Measurements from ENCODE around the gene TSPOAP1. TPM values are rescaled to one million over a fixed set of nuclear protein-coding genes. Genes with fewer than 3 reads are reported as not detected.

TSPOAP1 gene
- total RNA-seq, result 1.3 TPM
- long read RNA-seq, result 0 reads

GRCh38 chr17:58328195-58329034 lies at the start of gene TSPOAP1:
Gene TSPOAP1, minus strand, starts transcription at chr17:58328795. Its CDS starts 875 bp downstream, at chr17:58327920.
- no peak for DNase-seq (ENCODE audit: low spot score)

- no peak for DNase-seq (ENCODE audit: low spot score)
These were observed 49.1 kb upstream of the TSPOAP1 start for GRCh38 chr17:58377661-58378060.

- no peak for DNase-seq (ENCODE audit: low spot score)
These were observed 48.6 kb upstream of the TSPOAP1 start for GRCh38 chr17:58377093-58377601.

GRCh38 chr17:58376472-58377000 lies 47.9 kb upstream of the TSPOAP1 start:
- DNase-seq (ENCODE audit: low spot score), result no peak

- no peak for DNase-seq (ENCODE audit: low spot score)
These were observed 47.2 kb upstream of the TSPOAP1 start for GRCh38 chr17:58375811-58376210.

- DNase-seq (ENCODE audit: low spot score), result no peak
These were observed 46.7 kb upstream of the TSPOAP1 start for GRCh38 chr17:58375256-58375655.

GRCh38 chr17:58373923-58374322 lies 45.3 kb upstream of the TSPOAP1 start:
- DNase-seq (ENCODE audit: low spot score), result no peak

- DNase-seq (ENCODE audit: low spot score), result no peak
These were observed 44.4 kb upstream of the TSPOAP1 start for GRCh38 chr17:58373003-58373402.

GRCh38 chr17:58371300-58371950 lies 42.8 kb upstream of the TSPOAP1 start:
- no peak for DNase-seq (ENCODE audit: low spot score)

GRCh38 chr17:58370716-58371115 lies 42.1 kb upstream of the TSPOAP1 start:
- DNase-seq (ENCODE audit: low spot score), result no peak

- DNase-seq (ENCODE audit: low spot score), result no peak
These were observed 41.7 kb upstream of the TSPOAP1 start for GRCh38 chr17:58370309-58370708.

GRCh38 chr17:58369214-58370031 lies 40.8 kb upstream of the TSPOAP1 start:
- no peak for DNase-seq (ENCODE audit: low spot score)

- DNase-seq (ENCODE audit: low spot score), result no peak
These were observed 40.2 kb upstream of the TSPOAP1 start for GRCh38 chr17:58368860-58369213.

- no peak for DNase-seq (ENCODE audit: low spot score)
These were observed 38.9 kb upstream of the TSPOAP1 start for GRCh38 chr17:58367461-58367860.

GRCh38 chr17:58365980-58366595 lies 37.5 kb upstream of the TSPOAP1 start:
- no peak for DNase-seq (ENCODE audit: low spot score)

- no peak for DNase-seq (ENCODE audit: low spot score)
These were observed 36.8 kb upstream of the TSPOAP1 start for GRCh38 chr17:58365185-58365979.

- no peak for DNase-seq (ENCODE audit: low spot score)
These were observed 35.8 kb upstream of the TSPOAP1 start for GRCh38 chr17:58364270-58364942.

- no peak for DNase-seq (ENCODE audit: low spot score)
These were observed 35.0 kb upstream of the TSPOAP1 start for GRCh38 chr17:58363457-58364185.

All from mesenteric fat pad (tissue), 1 donor.